ENCODE data around the gene TTC38.

DNA sequence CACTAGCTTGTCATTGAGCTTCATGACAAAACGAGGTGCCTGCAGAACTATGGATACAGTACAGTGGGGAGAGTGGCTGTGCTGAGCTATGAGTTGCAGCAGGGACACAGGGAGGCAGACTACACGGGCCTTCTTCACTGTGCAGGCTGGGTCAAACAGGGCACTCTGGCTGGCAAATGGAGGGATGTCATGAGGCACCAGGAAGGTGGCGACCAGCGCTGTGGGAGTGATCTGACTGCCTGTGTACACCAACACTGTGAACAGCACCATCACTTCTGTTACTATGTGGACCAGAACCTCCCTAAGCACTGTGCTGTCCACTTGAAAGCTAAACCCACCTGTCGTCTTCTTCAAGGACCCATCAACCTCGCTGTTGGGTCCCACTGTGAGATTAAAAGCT, 7.8 kb upstream of the TTC38 start:
- TF ChIP-seq POLR2AphosphoS5 (IDR thresholded peaks at IDR 0.05), result no peak
- TF ChIP-seq, protein P1, sequence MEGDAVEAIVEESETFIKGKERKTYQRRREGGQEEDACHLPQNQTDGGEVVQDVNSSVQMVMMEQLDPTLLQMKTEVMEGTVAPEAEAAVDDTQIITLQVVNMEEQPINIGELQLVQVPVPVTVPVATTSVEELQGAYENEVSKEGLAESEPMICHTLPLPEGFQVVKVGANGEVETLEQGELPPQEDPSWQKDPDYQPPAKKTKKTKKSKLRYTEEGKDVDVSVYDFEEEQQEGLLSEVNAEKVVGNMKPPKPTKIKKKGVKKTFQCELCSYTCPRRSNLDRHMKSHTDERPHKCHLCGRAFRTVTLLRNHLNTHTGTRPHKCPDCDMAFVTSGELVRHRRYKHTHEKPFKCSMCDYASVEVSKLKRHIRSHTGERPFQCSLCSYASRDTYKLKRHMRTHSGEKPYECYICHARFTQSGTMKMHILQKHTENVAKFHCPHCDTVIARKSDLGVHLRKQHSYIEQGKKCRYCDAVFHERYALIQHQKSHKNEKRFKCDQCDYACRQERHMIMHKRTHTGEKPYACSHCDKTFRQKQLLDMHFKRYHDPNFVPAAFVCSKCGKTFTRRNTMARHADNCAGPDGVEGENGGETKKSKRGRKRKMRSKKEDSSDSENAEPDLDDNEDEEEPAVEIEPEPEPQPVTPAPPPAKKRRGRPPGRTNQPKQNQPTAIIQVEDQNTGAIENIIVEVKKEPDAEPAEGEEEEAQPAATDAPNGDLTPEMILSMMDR (IDR thresholded peaks at IDR 0.05), result no peak
